Measurements from ENCODE around the gene KDELR1.
A peak's percentile ranks its signal among the peaks of the same experiment; 100 is the strongest.

The KDELR1 gene

DNA sequence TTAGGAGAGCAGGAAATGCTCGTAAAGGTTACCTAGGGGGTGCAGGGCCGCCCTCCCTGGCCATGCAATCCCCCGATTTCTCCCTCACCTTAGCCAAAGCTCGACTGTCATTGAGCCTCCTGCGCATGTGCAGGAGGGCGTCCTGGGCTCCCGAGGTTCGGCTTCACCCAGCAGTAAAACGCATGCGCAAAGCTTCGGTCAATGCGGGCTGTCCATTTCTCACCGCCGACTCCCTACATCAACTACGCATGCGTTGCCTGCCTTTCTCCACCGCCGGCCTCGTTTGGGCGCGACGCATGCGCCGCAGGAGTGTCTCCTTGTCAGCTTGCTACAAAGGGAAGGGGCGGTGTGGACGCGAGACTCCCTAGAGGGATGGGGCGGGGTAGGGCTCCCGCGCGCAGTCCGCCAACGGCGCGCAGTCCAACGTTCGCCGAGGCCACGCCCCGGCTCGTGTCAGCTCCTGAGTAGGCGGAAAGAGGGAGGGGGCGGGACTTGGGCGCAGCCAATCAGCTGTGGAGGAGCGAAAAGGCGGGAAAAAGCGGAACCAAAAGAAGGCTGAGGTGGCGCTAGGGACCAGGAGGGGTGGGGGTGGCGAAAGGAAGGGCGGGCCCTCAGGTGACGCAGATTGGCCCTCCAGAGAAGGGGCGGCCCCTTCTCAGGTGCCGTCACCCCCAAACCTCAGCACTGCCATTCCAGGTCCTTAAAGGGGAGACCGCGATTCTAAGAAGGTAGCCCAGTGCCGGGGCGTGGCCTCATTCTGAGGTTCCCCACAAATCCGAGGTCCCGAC, 27.3 kb downstream of the KDELR1 start, which contains the start of the genes SYNGR4 and TMEM143:
Gene SYNGR4 (plus strand): TSS at position 558 of the 788 bp plus-strand sequence. CDS start 1,476 bp downstream, outside the sequence.
Gene TMEM143 (minus strand): TSS at position 131 of the 788 bp plus-strand sequence. CDS start 20 bp downstream, at position 111.
- TF ChIP-seq, protein P1, sequence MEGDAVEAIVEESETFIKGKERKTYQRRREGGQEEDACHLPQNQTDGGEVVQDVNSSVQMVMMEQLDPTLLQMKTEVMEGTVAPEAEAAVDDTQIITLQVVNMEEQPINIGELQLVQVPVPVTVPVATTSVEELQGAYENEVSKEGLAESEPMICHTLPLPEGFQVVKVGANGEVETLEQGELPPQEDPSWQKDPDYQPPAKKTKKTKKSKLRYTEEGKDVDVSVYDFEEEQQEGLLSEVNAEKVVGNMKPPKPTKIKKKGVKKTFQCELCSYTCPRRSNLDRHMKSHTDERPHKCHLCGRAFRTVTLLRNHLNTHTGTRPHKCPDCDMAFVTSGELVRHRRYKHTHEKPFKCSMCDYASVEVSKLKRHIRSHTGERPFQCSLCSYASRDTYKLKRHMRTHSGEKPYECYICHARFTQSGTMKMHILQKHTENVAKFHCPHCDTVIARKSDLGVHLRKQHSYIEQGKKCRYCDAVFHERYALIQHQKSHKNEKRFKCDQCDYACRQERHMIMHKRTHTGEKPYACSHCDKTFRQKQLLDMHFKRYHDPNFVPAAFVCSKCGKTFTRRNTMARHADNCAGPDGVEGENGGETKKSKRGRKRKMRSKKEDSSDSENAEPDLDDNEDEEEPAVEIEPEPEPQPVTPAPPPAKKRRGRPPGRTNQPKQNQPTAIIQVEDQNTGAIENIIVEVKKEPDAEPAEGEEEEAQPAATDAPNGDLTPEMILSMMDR (IDR thresholded peaks at IDR 0.05; ENCODE audit: low read length), result no peak
- TF ChIP-seq EZH2 (IDR thresholded peaks at IDR 0.05; ENCODE audit: borderline replicate concordance, low read length), result no peak
- Histone ChIP-seq H3K9me2 (ENCODE audit: low read depth, low read length) (no peaks in the 10 kb centered on the region), H3K4me1 (ENCODE audit: insufficient read depth, low read length, severe bottlenecking) (peaks cover 16% of the 10 kb centered on the region)

DNA sequence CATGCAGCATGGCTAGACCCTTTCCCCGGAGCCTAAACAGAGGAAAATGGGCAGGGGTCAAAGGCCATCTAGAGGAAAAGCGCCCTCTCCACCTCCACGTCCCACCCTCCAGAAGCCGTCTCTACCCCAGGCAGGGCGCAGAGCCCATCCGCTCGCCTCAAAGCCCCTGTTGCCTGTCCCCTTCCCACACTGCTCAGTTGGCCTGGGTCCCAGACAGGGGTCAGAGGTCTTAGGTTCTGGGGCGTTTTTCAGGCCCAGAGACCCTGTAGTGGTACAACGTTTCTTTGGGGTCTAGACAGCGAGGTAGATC, 27.9 kb downstream of the KDELR1 start:
- Histone ChIP-seq H3K79me2 (ENCODE audit: insufficient read depth, low read length) (no peaks in the 10 kb centered on the region), H2AFZ (ENCODE audit: low read length) (no peak overlapping the region), H3F3A (ENCODE audit: insufficient read depth, low read length) (no peaks in the 10 kb centered on the region), H3K4me2 (ENCODE audit: low read length) (peak overlapping the region; percentile 71), H3K9me2 (ENCODE audit: low read depth, low read length) (no peaks in the 10 kb centered on the region), H3K4me3 (ENCODE audit: low read depth, low read length, poor library complexity, severe bottlenecking) (peak overlapping the region; percentile 71), H3K4me1 (ENCODE audit: insufficient read depth, low read length, severe bottlenecking) (peaks cover 16% of the 10 kb centered on the region), H3K9me3 (ENCODE audit: low read length) (no peaks in the 10 kb centered on the region), H3K27me3 (ENCODE audit: insufficient read depth, low read length) (no peaks in the 10 kb centered on the region), H3K9ac (ENCODE audit: low read length) (peak overlapping the region; percentile 83), H3K27ac (ENCODE audit: low read depth, low read length, poor library complexity, severe bottlenecking) (peak overlapping the region; percentile 74), H3K36me3 (ENCODE audit: insufficient read depth, low read length) (no peaks in the 10 kb centered on the region), H4K20me1 (ENCODE audit: insufficient read depth, low read length) (no peaks in the 10 kb centered on the region)
- TF ChIP-seq, protein P1 (IDR thresholded peaks at IDR 0.05; ENCODE audit: low read length), result no peak
- no peak for TF ChIP-seq EZH2 (IDR thresholded peaks at IDR 0.05; ENCODE audit: borderline replicate concordance, low read length)

More for the DNA sequence above, 27.3 kb downstream of the KDELR1 start, which contains the start of the genes SYNGR4 and TMEM143:
- peak within 1 kb of the TSS; percentile 98 for H3K4me2 ChIP-seq (ENCODE audit: low read length)
- H3K36me3 ChIP-seq (ENCODE audit: insufficient read depth, low read length), result no peaks in the 10 kb centered on the region
- H3K9me3 ChIP-seq (ENCODE audit: low read length), result no peaks in the 10 kb centered on the region
- no peak within 1 kb of the TSS for H2AFZ ChIP-seq (ENCODE audit: low read length)
- no peaks in the 10 kb centered on the region; the same call in 1 of the 2 replicates for H3K27me3 ChIP-seq (ENCODE audit: insufficient read depth, low read length)
- H3K27ac ChIP-seq (ENCODE audit: low read depth, low read length, poor library complexity, severe bottlenecking), result peak within 1 kb of the TSS; percentile 78
- H3K9ac ChIP-seq (ENCODE audit: low read length), result peak within 1 kb of the TSS; percentile 84
- H4K20me1 ChIP-seq (ENCODE audit: insufficient read depth, low read length), result no peaks in the 10 kb centered on the region
- no peaks in the 10 kb centered on the region for H3F3A ChIP-seq (ENCODE audit: insufficient read depth, low read length)
- H3K79me2 ChIP-seq (ENCODE audit: insufficient read depth, low read length), result no peaks in the 10 kb centered on the region
- peak within 1 kb of the TSS; percentile 71 for H3K4me3 ChIP-seq (ENCODE audit: low read depth, low read length, poor library complexity, severe bottlenecking)

DNA sequence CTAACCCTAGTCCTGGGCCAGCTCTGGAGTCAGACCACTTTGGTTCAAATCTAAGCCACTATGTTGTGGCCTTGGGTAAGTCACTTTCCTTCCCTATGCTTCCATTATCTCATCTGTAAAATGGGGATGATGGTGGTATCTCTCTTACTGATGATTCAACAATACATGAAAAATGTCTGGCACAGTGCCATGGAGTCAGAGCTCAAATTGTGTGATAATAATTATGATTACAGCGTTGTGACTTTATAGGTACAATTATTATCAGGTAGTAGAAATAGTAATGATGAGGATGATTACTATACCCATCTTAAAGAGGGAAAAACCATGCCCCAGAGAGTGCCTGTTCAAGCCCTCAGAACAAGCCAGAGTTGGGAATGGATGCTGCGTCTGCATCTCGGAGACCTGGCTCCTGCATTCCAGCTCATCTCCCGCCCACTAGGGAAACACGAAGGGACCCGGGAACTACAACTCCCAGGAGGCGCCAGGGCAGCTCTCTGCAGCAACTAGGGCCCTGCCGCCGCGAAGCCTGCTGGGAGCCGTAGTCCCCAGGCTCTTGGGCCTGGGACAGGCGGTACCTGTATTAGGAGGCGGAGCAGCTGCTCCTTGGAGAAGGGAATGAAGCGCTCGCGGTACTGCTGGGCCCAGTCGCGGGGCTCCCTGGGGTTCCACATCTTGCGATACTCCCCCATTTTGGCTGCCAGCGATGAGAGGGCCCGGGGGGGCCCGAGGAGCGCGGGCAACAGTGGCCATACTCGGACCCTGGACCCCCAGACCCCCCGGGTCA, 28.4 kb downstream of the KDELR1 start:
- Histone ChIP-seq H3K36me3 (ENCODE audit: insufficient read depth, low read length) (no peaks in the 10 kb centered on the region), H3K9me2 (ENCODE audit: low read depth, low read length) (no peaks in the 10 kb centered on the region), H3K4me3 (ENCODE audit: low read depth, low read length, poor library complexity, severe bottlenecking) (peak overlapping the region; percentile 71), H3F3A (ENCODE audit: insufficient read depth, low read length) (no peaks in the 10 kb centered on the region), H3K9ac (ENCODE audit: low read length) (peak overlapping the region; percentile 83), H3K4me1 (ENCODE audit: insufficient read depth, low read length, severe bottlenecking) (peaks cover 16% of the 10 kb centered on the region), H3K27me3 (ENCODE audit: insufficient read depth, low read length) (no peaks in the 10 kb centered on the region), H3K27ac (ENCODE audit: low read depth, low read length, poor library complexity, severe bottlenecking) (peak overlapping the region; percentile 74), H4K20me1 (ENCODE audit: insufficient read depth, low read length) (no peaks in the 10 kb centered on the region), H3K4me2 (ENCODE audit: low read length) (peak overlapping the region; percentile 71), H2AFZ (ENCODE audit: low read length) (no peak overlapping the region), H3K79me2 (ENCODE audit: insufficient read depth, low read length) (no peaks in the 10 kb centered on the region), H3K9me3 (ENCODE audit: low read length) (no peaks in the 10 kb centered on the region)
- TF ChIP-seq EZH2 (IDR thresholded peaks at IDR 0.05; ENCODE audit: borderline replicate concordance, low read length), result no peak
- TF ChIP-seq, protein P1 (IDR thresholded peaks at IDR 0.05; ENCODE audit: low read length), result no peak
